ENCODE data around the gene RASGRF2. TPM values are rescaled to one million over a fixed set of nuclear protein-coding genes. Genes with fewer than 3 reads are reported as not detected.

Gene RASGRF2
- total RNA-seq, 2 donors from 2014 or later = 19.9 to 20.5 TPM

DNA sequence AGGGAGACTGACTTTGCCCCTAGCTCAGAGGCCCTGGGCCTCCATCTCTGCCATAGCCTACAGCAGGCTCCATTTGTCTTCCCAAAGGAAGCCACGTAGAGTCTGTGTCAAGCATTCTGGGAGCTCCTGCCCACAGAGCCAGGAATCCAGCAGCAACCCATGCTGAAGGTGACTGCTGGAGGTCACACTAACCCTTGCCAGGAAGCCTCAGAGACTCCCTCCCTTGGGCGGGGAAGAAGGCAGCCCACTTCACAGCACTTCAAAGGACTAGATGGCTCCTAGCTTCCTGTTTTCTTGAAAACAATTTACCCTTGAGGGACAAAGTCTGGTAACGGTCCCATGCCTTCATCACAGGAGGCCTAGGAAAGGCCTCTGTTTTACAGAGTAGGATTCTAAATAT, 274.6 kb downstream of the RASGRF2 start:
- no peaks in the 10 kb centered on the region for H3K27me3 Mint-ChIP-seq (ENCODE audit: low read depth)
- peaks cover 0 to 2% of the 10 kb centered on the region in 2 donors for H3K36me3 Mint-ChIP-seq (ENCODE audit: insufficient read depth in 2 of 2)
- no peak overlapping the region for H3K4me3 Mint-ChIP-seq
- ATAC-seq (replicated peaks in 1 of 2) (no peak), DNase-seq (no peak)
- H3K4me1 Mint-ChIP-seq (ENCODE audit: low read depth) = peaks cover 14% of the 10 kb centered on the region
- H3K27ac Mint-ChIP-seq = no peak overlapping the region
- no peaks in the 10 kb centered on the region for H3K9me3 Mint-ChIP-seq

DNA sequence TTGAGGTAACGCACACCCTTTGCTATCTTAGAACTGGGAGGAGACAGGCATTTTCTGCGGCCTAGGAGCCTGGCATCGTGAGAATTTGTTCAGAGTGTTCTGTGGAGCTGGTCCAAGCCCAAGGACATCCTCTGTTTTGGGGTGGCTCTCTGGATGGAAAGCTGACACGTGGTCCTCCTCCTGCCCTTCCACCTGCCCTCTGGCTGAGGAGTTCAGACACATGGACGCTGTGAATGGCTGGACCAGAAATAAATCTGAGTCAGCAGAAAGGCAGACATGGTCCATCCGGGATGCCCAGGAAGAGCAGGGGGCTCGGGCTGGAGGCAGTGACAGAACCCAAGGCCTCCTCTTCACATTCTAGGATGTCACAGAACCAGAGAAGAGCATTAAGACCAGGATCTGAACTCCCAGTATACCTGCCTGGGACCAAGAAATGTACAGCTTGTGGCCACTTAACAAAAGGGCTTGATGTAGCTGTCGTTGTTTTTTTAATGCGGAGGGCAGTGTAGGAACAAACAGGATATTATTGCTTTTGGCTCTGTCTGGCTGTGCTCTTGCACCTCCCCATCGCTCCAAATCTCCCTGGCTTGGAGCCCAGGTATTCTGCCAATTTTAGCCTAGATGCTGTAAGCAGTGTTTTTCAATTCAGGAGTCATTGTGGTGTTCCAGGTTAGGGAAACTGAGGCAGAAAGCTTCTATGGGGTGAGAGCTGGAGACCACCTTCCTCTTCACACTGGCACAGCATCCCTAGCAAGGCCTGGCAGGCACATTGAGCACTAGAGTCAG, 275.3 kb downstream of the RASGRF2 start:
- Mint-ChIP-seq H3K27ac (no peak overlapping the region), H3K27me3 (ENCODE audit: low read depth) (no peaks in the 10 kb centered on the region), H3K4me3 (no peak overlapping the region), H3K36me3 (ENCODE audit: insufficient read depth in 2 of 2) (peaks cover 0 to 2% of the 10 kb centered on the region in 2 donors), H3K4me1 (ENCODE audit: low read depth) (peaks cover 14% of the 10 kb centered on the region), H3K9me3 (no peaks in the 10 kb centered on the region)
- ATAC-seq (replicated peaks in 1 of 2) (no peak), DNase-seq (no peak)

DNA sequence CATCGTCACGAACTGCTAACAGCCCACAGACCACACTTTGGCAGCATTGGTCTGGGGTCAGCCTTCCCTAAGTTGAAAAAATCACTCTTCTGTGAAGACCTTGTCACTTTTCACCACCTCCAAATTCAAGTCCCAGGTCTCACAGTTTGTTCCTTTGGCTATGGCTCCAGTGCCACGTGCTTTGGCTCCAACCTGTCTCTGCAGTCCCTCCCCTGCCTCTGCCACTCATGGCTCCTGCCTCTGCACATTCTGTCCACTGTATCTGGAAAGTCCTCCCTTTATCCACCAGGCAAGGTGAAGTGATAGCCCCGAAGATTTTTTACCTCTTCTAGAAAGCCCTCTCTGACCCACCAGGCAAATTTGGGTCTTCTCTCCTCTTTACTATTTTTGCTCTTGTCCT, 278.3 kb downstream of the RASGRF2 start:
- H3K4me1 Mint-ChIP-seq (ENCODE audit: low read depth) = peaks cover 22% of the 10 kb centered on the region

DNA sequence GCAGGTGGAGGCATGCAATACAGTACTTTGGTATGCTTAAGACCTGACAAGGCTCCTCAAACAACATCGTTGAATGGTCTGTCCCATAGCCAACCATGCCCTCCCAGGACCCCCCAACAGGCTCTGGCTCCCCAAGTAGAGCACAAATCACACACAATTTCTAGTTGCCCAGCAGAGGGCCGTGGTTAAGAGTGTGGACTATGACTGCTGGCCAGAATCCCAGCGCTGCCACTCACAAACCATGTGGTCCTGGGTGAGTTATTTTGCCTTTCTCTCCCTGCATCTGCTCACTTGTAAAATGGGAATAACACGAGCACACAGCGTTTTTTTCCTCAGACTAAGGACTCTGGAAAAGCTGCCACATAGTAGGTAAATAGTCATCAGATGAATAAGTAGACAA, 279.4 kb downstream of the RASGRF2 start:
- DNase-seq (no peak), ATAC-seq (replicated peaks in 1 of 2) (no peak)
- Mint-ChIP-seq H3K4me3 (no peak overlapping the region), H3K36me3 (ENCODE audit: insufficient read depth in 2 of 2) (peaks cover 0 to 2% of the 10 kb centered on the region in 2 donors), H3K4me1 (ENCODE audit: low read depth) (peaks cover 17% of the 10 kb centered on the region), H3K27me3 (ENCODE audit: low read depth) (no peaks in the 10 kb centered on the region), H3K27ac (no peak overlapping the region), H3K9me3 (no peaks in the 10 kb centered on the region)

More for the DNA sequence above, 278.3 kb downstream of the RASGRF2 start:
- H3K27ac Mint-ChIP-seq = no peak overlapping the region
- H3K9me3 Mint-ChIP-seq = no peaks in the 10 kb centered on the region
- no peak overlapping the region for H3K4me3 Mint-ChIP-seq
- peaks cover 0 to 2% of the 10 kb centered on the region in 2 donors for H3K36me3 Mint-ChIP-seq (ENCODE audit: insufficient read depth in 2 of 2)
- no peaks in the 10 kb centered on the region for H3K27me3 Mint-ChIP-seq (ENCODE audit: low read depth)
- DNase-seq (no peak), ATAC-seq (replicated peaks in 1 of 2) (no peak)

DNA sequence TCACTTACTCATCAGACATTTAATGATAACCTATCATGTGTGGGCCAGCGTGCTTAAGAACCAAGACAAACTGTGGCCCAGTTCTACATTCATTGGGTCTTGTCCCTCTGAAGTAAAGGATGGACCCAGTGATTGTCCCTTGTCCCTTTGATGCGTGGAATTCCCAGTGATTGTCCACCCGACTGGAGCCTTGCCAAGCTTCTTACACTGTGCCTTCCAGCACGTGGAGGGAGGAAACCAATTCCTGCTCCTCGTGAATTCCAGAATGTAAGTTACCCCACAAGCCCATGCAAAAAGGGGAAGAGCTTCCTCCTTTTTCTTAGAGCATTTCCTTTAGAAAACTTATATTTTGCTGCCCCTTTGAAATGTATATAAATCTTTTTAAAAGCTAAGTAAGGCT, 280.8 kb downstream of the RASGRF2 start:
- H3K27me3 Mint-ChIP-seq (ENCODE audit: low read depth) = no peaks in the 10 kb centered on the region

DNA sequence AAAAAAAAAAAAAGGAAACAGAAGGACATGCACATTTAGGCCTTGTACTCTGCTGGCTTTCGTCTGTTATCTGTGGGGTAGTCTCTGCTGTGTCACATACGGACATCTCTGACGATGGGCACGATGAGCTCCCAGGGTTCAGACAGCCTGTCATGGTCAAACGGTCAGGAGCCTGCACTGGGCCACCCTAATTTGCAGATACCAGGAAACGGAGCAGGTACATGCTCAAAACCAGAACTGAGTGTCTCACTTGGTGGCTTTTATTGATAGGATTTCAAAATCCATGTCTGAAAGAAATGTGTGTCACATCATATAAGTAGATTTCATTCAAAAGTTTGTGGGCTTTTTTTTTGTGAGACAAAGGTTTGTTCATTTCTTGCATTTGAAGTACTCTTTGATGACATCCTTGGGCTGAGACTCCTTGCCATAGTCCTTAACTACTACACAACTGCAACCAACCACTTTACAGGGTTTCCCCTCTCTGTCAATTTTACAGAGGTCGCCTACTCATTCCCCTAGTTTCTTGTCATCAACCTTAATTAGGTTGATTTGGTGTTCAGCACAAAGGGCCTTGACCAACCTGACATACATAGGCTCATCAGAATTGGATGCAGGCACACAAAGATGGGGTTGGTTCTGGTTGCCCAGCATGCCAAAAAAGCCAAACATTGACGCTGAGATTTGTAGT, 281.9 kb downstream of the RASGRF2 start:
- DNase-seq = peak in 1 of 2 donors; percentile 32
- Mint-ChIP-seq H3K4me1 (ENCODE audit: low read depth) (peaks cover 15% of the 10 kb centered on the region), H3K36me3 (ENCODE audit: insufficient read depth in 2 of 2) (peaks cover 0 to 2% of the 10 kb centered on the region in 2 donors), H3K4me3 (no peak overlapping the region), H3K27me3 (ENCODE audit: low read depth) (no peaks in the 10 kb centered on the region), H3K27ac (no peak overlapping the region), H3K9me3 (no peaks in the 10 kb centered on the region)
- ATAC-seq (replicated peaks in 1 of 2) = peak; percentile 39 to 81

More for the DNA sequence above, 280.8 kb downstream of the RASGRF2 start:
- ATAC-seq (replicated peaks in 1 of 2) (no peak), DNase-seq (no peak)
- H3K27ac Mint-ChIP-seq = no peak overlapping the region
- no peaks in the 10 kb centered on the region for H3K9me3 Mint-ChIP-seq
- H3K36me3 Mint-ChIP-seq (ENCODE audit: insufficient read depth in 2 of 2) = peaks cover 0 to 2% of the 10 kb centered on the region in 2 donors
- no peak overlapping the region for H3K4me3 Mint-ChIP-seq
- peaks cover 15% of the 10 kb centered on the region for H3K4me1 Mint-ChIP-seq (ENCODE audit: low read depth)

DNA sequence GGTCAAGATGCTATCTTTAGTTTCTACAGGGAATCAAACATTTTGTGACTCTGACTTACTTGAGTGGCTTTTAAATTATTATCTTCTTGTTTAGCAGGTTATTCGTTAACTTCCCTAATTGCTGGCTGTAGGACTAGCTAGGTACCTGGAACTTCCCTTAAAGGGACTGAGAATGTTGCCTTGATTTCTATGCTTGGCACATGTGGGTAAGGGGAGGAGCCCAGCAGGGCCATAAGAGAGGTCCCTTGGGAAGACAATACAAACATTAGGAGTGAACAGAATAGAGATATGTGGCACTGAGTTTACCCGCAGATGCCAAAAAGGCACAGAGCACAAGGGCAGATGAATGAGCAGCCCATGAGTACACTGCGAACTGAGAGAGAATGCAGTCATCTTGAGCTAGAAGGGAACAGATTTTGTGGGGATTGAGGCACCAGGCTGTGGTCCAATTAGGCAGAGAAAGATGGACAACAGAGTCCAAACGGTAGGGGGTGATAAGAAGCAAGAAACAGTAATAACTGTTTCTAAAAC, 282.8 kb downstream of the RASGRF2 start:
- H3K27ac Mint-ChIP-seq = no peak overlapping the region

DNA sequence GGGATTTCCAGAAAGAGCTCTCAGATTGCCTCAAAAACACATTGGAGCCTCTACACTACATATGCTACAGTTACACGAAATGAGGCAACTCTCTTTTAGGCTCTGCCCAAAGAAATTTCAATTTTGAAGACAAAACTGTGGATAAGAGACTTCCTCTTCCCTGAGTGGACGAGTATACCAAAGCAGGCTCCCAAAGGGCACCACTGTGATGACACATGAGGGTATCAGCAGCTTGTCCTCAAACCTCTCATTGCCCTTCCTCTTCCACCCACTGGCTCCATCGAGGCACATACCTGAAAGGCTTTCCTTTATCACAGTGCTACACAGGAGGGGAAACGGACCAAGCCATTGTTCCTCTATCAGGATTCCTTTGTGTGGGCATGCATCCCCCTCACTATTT, 284.3 kb downstream of the RASGRF2 start:
- no peak for DNase-seq
- no peaks in the 10 kb centered on the region for H3K36me3 Mint-ChIP-seq (ENCODE audit: insufficient read depth in 2 of 2)
- no peak overlapping the region for H3K27ac Mint-ChIP-seq
- H3K27me3 Mint-ChIP-seq (ENCODE audit: low read depth) = no peaks in the 10 kb centered on the region
- no peak overlapping the region for H3K4me3 Mint-ChIP-seq
- peaks cover 15% of the 10 kb centered on the region for H3K4me1 Mint-ChIP-seq (ENCODE audit: low read depth)
- ATAC-seq (replicated peaks in 1 of 2) = no peak
- H3K9me3 Mint-ChIP-seq = no peaks in the 10 kb centered on the region

More for the DNA sequence above, 282.8 kb downstream of the RASGRF2 start:
- H3K9me3 Mint-ChIP-seq = no peaks in the 10 kb centered on the region
- ATAC-seq (replicated peaks in 1 of 2) (no peak), DNase-seq (no peak)
- H3K27me3 Mint-ChIP-seq (ENCODE audit: low read depth) = no peaks in the 10 kb centered on the region
- H3K4me1 Mint-ChIP-seq (ENCODE audit: low read depth) = peaks cover 15% of the 10 kb centered on the region
- H3K36me3 Mint-ChIP-seq (ENCODE audit: insufficient read depth in 2 of 2) = peaks cover 0 to 2% of the 10 kb centered on the region in 2 donors
- H3K4me3 Mint-ChIP-seq = no peak overlapping the region

DNA sequence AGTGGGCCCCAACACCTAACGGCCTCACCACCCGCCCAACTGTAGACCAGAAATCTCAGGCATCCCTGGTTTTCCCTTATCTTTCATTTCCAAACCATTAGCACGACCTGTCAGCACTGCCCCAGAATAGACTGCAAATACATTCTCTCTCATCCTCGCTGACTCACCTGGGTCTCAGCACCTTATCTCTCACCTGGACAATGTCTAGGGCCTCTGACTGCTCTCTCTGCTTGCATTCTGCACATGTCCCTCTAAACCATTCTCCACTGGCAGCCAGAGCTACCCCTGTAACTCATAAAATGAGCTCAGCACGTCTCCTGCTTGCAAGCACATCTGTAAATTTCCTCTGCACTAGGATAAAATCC, 285.7 kb downstream of the RASGRF2 start:
- H3K27me3 Mint-ChIP-seq (ENCODE audit: low read depth) = no peaks in the 10 kb centered on the region
- H3K27ac Mint-ChIP-seq = no peak overlapping the region
- H3K4me3 Mint-ChIP-seq = no peak overlapping the region
- ATAC-seq (replicated peaks in 1 of 2) = no peak
- H3K9me3 Mint-ChIP-seq = peaks cover 0 to 2% of the 10 kb centered on the region in 2 donors
- peaks cover 0 to 6% of the 10 kb centered on the region in 2 donors for H3K36me3 Mint-ChIP-seq (ENCODE audit: insufficient read depth in 2 of 2)
- DNase-seq = no peak
- peaks cover 15% of the 10 kb centered on the region for H3K4me1 Mint-ChIP-seq (ENCODE audit: low read depth)

DNA sequence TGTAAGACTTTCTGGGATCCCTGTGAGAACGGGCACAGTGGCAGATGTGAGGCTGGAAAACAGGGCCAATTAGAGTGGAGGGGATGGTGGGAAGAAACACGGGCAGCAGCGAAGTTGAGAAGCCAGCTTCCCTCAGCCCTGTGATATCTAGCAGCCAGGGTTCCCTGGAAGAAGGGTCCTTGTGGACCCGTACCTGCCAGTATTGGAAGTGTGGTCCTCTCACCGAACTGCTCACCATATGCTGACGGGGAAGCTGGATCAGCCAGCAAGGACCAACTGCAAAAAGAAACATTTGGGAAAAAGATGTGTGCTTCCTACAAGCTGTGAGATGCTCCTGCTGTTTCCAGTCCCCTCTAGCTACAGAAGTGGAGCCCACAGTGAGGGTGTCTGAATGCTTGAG, 286.5 kb downstream of the RASGRF2 start:
- no peak for ATAC-seq (replicated peaks in 1 of 2)
- H3K27ac Mint-ChIP-seq = no peak overlapping the region
- peaks cover 0 to 6% of the 10 kb centered on the region in 2 donors for H3K36me3 Mint-ChIP-seq (ENCODE audit: insufficient read depth in 2 of 2)
- peaks cover 15% of the 10 kb centered on the region for H3K4me1 Mint-ChIP-seq (ENCODE audit: low read depth)
- no peak for DNase-seq
- peaks cover 0 to 2% of the 10 kb centered on the region in 2 donors for H3K9me3 Mint-ChIP-seq
- H3K27me3 Mint-ChIP-seq (ENCODE audit: low read depth) = no peaks in the 10 kb centered on the region
- H3K4me3 Mint-ChIP-seq = no peak overlapping the region

DNA sequence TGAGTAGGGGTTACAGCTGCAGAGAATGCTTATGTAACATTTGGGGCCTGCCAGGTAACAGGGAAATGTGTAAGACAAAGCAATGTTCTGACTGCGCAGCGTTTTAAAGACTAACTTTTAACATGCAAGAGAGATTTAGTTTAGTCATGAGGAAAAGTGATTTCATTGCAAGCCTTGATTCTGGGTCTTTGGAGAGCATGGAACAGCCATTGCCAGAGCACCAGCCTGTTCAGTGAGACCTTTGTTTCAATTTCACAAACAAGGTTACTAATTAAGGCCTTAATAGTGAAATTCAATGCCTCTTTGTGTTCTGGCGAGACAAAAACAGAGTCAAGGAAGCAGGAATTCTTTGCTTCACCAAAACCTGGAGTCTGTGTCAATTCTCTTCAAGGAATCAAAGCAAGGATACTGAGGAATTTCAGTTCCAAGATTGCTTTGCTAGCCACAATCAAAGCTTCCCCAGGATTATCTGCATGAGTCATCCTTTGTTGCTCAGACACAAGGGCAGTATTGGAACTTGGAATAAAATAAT, 287.3 kb downstream of the RASGRF2 start:
- DNase-seq (no peak), ATAC-seq (replicated peaks in 1 of 2) (no peak)
- peaks cover 7% of the 10 kb centered on the region for H3K4me1 Mint-ChIP-seq (ENCODE audit: low read depth)
- no peaks in the 10 kb centered on the region for H3K27me3 Mint-ChIP-seq (ENCODE audit: low read depth)
- H3K27ac Mint-ChIP-seq = no peak overlapping the region
- peaks cover 0 to 6% of the 10 kb centered on the region in 2 donors for H3K36me3 Mint-ChIP-seq (ENCODE audit: insufficient read depth in 2 of 2)
- H3K4me3 Mint-ChIP-seq = no peak overlapping the region
- H3K9me3 Mint-ChIP-seq = peaks cover 0 to 2% of the 10 kb centered on the region in 2 donors

DNA sequence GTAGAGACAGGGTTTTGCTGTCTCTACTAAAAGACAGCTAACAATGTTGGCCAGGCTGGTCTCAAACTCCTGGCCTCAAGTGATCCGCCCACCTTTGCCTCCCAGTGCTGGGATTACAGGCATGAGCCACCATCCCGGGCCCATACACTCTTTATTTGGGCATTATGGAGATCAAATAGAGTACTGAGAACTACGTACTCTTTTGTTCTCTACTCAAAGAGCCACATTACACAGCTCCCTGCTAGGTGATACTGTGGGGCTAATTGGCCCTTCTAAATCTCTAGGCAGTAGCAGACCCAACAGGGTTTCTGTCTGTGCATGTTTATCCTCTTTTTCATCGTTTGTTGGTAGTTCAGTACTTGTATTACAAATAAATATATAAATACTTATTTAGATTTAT, 289.1 kb downstream of the RASGRF2 start:
- Mint-ChIP-seq H3K27me3 (ENCODE audit: low read depth) (no peaks in the 10 kb centered on the region), H3K4me1 (ENCODE audit: low read depth) (no peaks in the 10 kb centered on the region), H3K27ac (no peak overlapping the region)

DNA sequence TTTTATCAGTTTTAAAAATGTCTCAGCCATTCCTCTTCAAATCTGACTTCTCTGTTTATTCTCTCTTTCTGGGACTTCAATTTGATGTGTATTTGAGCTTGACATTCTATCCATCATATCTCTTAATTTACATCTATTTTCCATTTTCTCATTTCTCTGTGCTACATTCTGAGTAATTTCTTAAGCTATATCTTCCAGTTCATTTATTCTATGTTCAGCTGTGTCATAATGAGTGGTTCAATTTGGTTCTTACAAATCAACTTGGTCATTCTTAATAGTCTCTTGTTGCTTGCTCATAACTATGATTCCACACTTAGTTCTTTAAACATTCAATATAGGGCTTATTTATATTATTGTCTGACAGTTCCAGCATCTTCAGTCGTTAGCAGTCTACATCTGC, 289.8 kb downstream of the RASGRF2 start:
- Mint-ChIP-seq H3K4me3 (no peak overlapping the region), H3K27ac (no peak overlapping the region), H3K9me3 (peaks cover 0 to 2% of the 10 kb centered on the region in 2 donors), H3K27me3 (ENCODE audit: low read depth) (no peaks in the 10 kb centered on the region), H3K4me1 (ENCODE audit: low read depth) (no peaks in the 10 kb centered on the region), H3K36me3 (ENCODE audit: insufficient read depth in 2 of 2) (peaks cover 0 to 6% of the 10 kb centered on the region in 2 donors)
- DNase-seq = no peak
- no peak for ATAC-seq (replicated peaks in 1 of 2)

More for the DNA sequence above, 289.1 kb downstream of the RASGRF2 start:
- H3K9me3 Mint-ChIP-seq = peaks cover 0 to 2% of the 10 kb centered on the region in 2 donors
- peaks cover 0 to 6% of the 10 kb centered on the region in 2 donors for H3K36me3 Mint-ChIP-seq (ENCODE audit: insufficient read depth in 2 of 2)
- ATAC-seq (replicated peaks in 1 of 2) = no peak
- DNase-seq = no peak
- H3K4me3 Mint-ChIP-seq = no peak overlapping the region
